SK-N-SH (cell line): ENCODE data around the gene NEK10. TPM values are rescaled to one million over a fixed set of nuclear protein-coding genes. Genes with fewer than 3 reads are reported as not detected.
"Not testable (repeated sequence)": the region's sequence is repeated elsewhere in the genome, so short reads cannot be mapped to it uniquely, and the experiment has no call there.

Experiments used
- CTCF ChIA-PET: fragments of 300-600, 350-600 bp; formaldehyde crosslinking; extraction: SDS; loops from one replicate; lab custom pipeline; 2021; lab: Yijun Ruan, JAX
- POLR2A ChIA-PET: fragments of 350-600 bp; sonication (Branson Sonifier 250); formaldehyde crosslinking; extraction: SDS; loops from one replicate; lab custom pipeline; 2020; ENCODE audit warnings: antibody characterized with exemption, inconsistent platforms; lab: Yijun Ruan, JAX
- DNase-seq: peaks from one replicate; pipeline ENCODE4 v3.0.0; 2012
- H2AFZ ChIP-seq: fragments of 200-600 bp; sonication (generic); 2 replicates; pipeline ENCODE4 v1.8.1; 2016; ENCODE audit warnings: antibody characterized with exemption, mild to moderate bottlenecking, low read depth
- H3F3A ChIP-seq: fragments of 200-600 bp; sonication (generic); replicated peaks from 2 replicates; pipeline ENCODE3; 2016; ENCODE audit warnings: antibody characterized with exemption, mild to moderate bottlenecking; ENCODE audit not compliant: insufficient read depth
- H3K27ac ChIP-seq, 2 experiments: fragments of 200-500 bp in 1 of 2; fragments of 200-600 bp in 1 of 2; sonication (Bioruptor generic) in 1 of 2; sonication (generic), shearing (Covaris generic) in 1 of 2; 2 replicates each; pipeline versions ENCODE4 v1.5.1 to v1.6.1; 2014 to 2016; ENCODE audit warnings: low read depth in 2 of 2, inconsistent platforms in 1 of 2, low read length in 1 of 2, mild to moderate bottlenecking in 1 of 2, mixed read lengths in 1 of 2
- H3K27me3 ChIP-seq: fragments of 200-600 bp; sonication (generic), shearing (Covaris generic); 2 replicates; pipeline ENCODE4 v1.6.1; 2016; ENCODE audit warnings: mixed run types; ENCODE audit not compliant: insufficient read depth
- H3K36me3 ChIP-seq, 2 experiments: fragments of 200-500 bp in 1 of 2; fragments of 200-600 bp in 1 of 2; sonication (Bioruptor generic) in 1 of 2; sonication (generic) in 1 of 2; replicated peaks in 1 of 2; 2 replicates each; pipeline versions ENCODE3 to v1.5.1; 2014 to 2016; ENCODE audit warnings: low read length in 1 of 2, mild to moderate bottlenecking in 1 of 2; ENCODE audit not compliant: insufficient read depth in 2 of 2, control insufficient read depth in 1 of 2
- H3K4me1 ChIP-seq, 2 experiments: fragments of 200-500 bp in 1 of 2; fragments of 200-600 bp in 1 of 2; sonication (Bioruptor generic) in 1 of 2; sonication (generic), shearing (Covaris generic) in 1 of 2; 2 replicates each; pipeline versions ENCODE4 v1.5.1 to v1.6.1; 2014 to 2016; ENCODE audit warnings: low read depth in 1 of 2, low read length in 1 of 2, mixed run types in 1 of 2; ENCODE audit not compliant: insufficient read depth in 2 of 2, control insufficient read depth in 1 of 2
- H3K4me2 ChIP-seq: fragments of 200-600 bp; sonication (generic), shearing (Covaris generic); 2 replicates; pipeline ENCODE4 v1.6.1; 2017; ENCODE audit warnings: mixed run types
- H3K4me3 ChIP-seq, 2 experiments: fragments of 200-500 bp in 1 of 2; fragments of 200-600 bp in 1 of 2; sonication (Bioruptor generic) in 1 of 2; sonication (generic), shearing (Covaris generic) in 1 of 2; 2 replicates each; pipeline versions ENCODE4 v1.5.1 to v1.8.1; 2014 to 2016; ENCODE audit warnings: low read depth in 2 of 2, inconsistent platforms in 1 of 2, low read length in 1 of 2, mild to moderate bottlenecking in 1 of 2, mixed read lengths in 1 of 2, moderate library complexity in 1 of 2
- H3K79me2 ChIP-seq: fragments of 200-600 bp; sonication (generic); 2 replicates; pipeline ENCODE4 v1.8.1; 2017; ENCODE audit warnings: mild to moderate bottlenecking; ENCODE audit not compliant: insufficient read depth
- H3K9ac ChIP-seq: fragments of 200-600 bp; sonication (generic); 2 replicates; pipeline ENCODE4 v1.6.1; 2017; ENCODE audit warnings: mixed run types
- H3K9me2 ChIP-seq: fragments of 200-600 bp; sonication (generic); 2 replicates; pipeline ENCODE4 v1.6.1; 2017; ENCODE audit warnings: mixed run types
- H3K9me3 ChIP-seq: fragments of 200-600 bp; sonication (generic); 2 replicates; pipeline ENCODE4 v1.6.1; 2017; ENCODE audit warnings: mixed run types, mild to moderate bottlenecking, moderate library complexity
- H4K20me1 ChIP-seq: fragments of 200-600 bp; sonication (generic); 2 replicates; pipeline ENCODE4 v1.6.1; 2017; ENCODE audit warnings: mild to moderate bottlenecking, mixed run types; ENCODE audit not compliant: insufficient read depth
- CHD2 ChIP-seq: fragments of 150-350 bp; IDR thresholded peaks from 2 replicates; pipeline ENCODE4 v1.6.1; 2018; ENCODE audit warnings: low read length; ENCODE audit not compliant: partially characterized antibody
- EP300 ChIP-seq, 2 experiments: IDR thresholded peaks; 2 replicates each; pipeline versions ENCODE4 v1.4.0 to v1.6.1; 2012; ENCODE audit warnings: borderline replicate concordance in 1 of 2, low read depth in 1 of 2, low read length in 1 of 2
- JUND ChIP-seq: IDR thresholded peaks from 2 replicates; pipeline ENCODE4 v1.4.0; 2012
- NFIC ChIP-seq: IDR thresholded peaks from 2 replicates; pipeline ENCODE4 v1.4.0; 2012; ENCODE audit warnings: borderline replicate concordance
- NRF1 ChIP-seq: IDR thresholded peaks from 2 replicates; pipeline ENCODE4 v1.6.1; 2012; ENCODE audit warnings: low read depth, mild to moderate bottlenecking, low read length
- PBX3 ChIP-seq: IDR thresholded peaks from 2 replicates; pipeline ENCODE4; 2012
- POLR2AphosphoS5 ChIP-seq: IDR thresholded peaks from 2 replicates; pipeline ENCODE4 v1.6.1; 2012; ENCODE audit warnings: low read depth, low read length
- RCOR1 ChIP-seq: fragments of 150-350 bp; IDR thresholded peaks from 2 replicates; pipeline ENCODE4 v1.6.1; 2017; ENCODE audit warnings: antibody characterized with exemption, low read length
- RFX5 ChIP-seq: IDR thresholded peaks from 2 replicates; pipeline ENCODE4 v1.6.1; 2012; ENCODE audit warnings: mild to moderate bottlenecking, improper control_type of control experiment, low read length
- YY1 ChIP-seq: IDR thresholded peaks from 2 replicates; pipeline ENCODE4 v1.4.0; 2012; ENCODE audit warnings: low read depth, mild to moderate bottlenecking
- WGBS: methylation state at CpG from one replicate; pipeline ENCODE4 v1.1.6; 2017; ENCODE audit warnings: low lambda C conversion rate; 5-methylcytosine and 5-hydroxymethylcytosine counted together
- polyA plus RNA-seq, 3 experiments: library from polyadenylated mRNA; depleted of rRNA; stranded (reverse); fragments of >200 nt; gene quantifications; 2 replicates each; pipeline ENCODE4 v1.2.3, GENCODE V29; 2012
- TF ChIP-seq, protein P1 (sequence below): fragments of 150-350 bp; IDR thresholded peaks from 2 replicates; pipeline ENCODE4 v1.6.1; 2016; ENCODE audit warnings: mild to moderate bottlenecking, low read depth, low read length

NEK10 gene
- polyA plus RNA-seq, 1 of the 3 experiments (the other 2 are of a cell fraction), result 1.0 TPM

GRCh38 chr3:27392950-27393679 is 23.9 kb upstream of the NEK10 start:
- no peaks in the 10 kb centered on the region for H4K20me1 ChIP-seq
- no peaks in the 10 kb centered on the region; the same call in 1 of the 2 replicates for H3K79me2 ChIP-seq
- DNase-seq, result no peak
- WGBS, result 62% methylated on average over 3 of the region's 3 CpGs
- H3K27ac ChIP-seq, result no peak overlapping the region
- CTCF ChIA-PET, result no interaction called here
- H3K4me3 ChIP-seq, result no peak overlapping the region
- no peak overlapping the region for H3K9ac ChIP-seq
- no peaks in the 10 kb centered on the region for H3K4me1 ChIP-seq
- no peaks in the 10 kb centered on the region for H3K9me3 ChIP-seq
- POLR2A ChIA-PET, result no interaction called here
- peaks cover 4% of the 10 kb centered on the region for H3F3A ChIP-seq
- TF ChIP-seq POLR2AphosphoS5 (no peak), NRF1 (no peak), NFIC (no peak), RFX5 (no peak), CHD2 (no peak), YY1 (no peak), EP300 (IDR thresholded peaks at IDR 0.05; ENCODE audit: borderline replicate concordance in 1 of 2, low read depth in 1 of 2, low read length in 1 of 2) (no peak), RCOR1 (no peak), JUND (no peak), PBX3 (no peak)
- TF ChIP-seq, protein P1, sequence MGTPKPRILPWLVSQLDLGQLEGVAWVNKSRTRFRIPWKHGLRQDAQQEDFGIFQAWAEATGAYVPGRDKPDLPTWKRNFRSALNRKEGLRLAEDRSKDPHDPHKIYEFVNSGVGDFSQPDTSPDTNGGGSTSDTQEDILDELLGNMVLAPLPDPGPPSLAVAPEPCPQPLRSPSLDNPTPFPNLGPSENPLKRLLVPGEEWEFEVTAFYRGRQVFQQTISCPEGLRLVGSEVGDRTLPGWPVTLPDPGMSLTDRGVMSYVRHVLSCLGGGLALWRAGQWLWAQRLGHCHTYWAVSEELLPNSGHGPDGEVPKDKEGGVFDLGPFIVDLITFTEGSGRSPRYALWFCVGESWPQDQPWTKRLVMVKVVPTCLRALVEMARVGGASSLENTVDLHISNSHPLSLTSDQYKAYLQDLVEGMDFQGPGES, result no peak
- H3K27me3 ChIP-seq, result no peaks in the 10 kb centered on the region
- H3K4me2 ChIP-seq, result no peak overlapping the region
- H3K9me2 ChIP-seq, result no peaks in the 10 kb centered on the region
- H3K36me3 ChIP-seq, result peaks cover 59 to 62% of the 10 kb centered on the region in 2 experiments
- no peak overlapping the region for H2AFZ ChIP-seq

- H3K9ac ChIP-seq, H3K9me2 ChIP-seq, H3K9me3 ChIP-seq, H3K4me2 ChIP-seq, H3K79me2 ChIP-seq, H3K4me1 ChIP-seq, H3K27me3 ChIP-seq, H3F3A ChIP-seq, H3K27ac ChIP-seq, DNase-seq, POLR2A ChIA-PET, H4K20me1 ChIP-seq, CTCF ChIA-PET, H2AFZ ChIP-seq, H3K4me3 ChIP-seq: not testable (repeated sequence)
- H3K36me3 ChIP-seq, result peaks cover 54 to 62% of the 10 kb centered on the region in 2 experiments
- 95% methylated on average over 10 of the region's 10 CpGs for whole genome bisulfite sequencing
These were observed 23.2 kb upstream of the NEK10 start for GRCh38 chr3:27392414-27392813.
